ENCODE measurements around the gene HSPG2. TPM values are rescaled to one million over a fixed set of nuclear protein-coding genes. Genes with fewer than 3 reads are reported as not detected.

The HSPG2 gene
- total and polyA plus RNA-seq, 10 donors: 14.4 to 395 (median 151) TPM

GRCh38 chr1:21822349-21822748 is 114.8 kb downstream of the HSPG2 start:
- H3K27ac ChIP-seq: no peak overlapping the region
- H3K27me3 ChIP-seq (replicated peaks in 1 of 7): peaks cover 0 to 5% (median 0%) of the 10 kb centered on the region in 7 donors
- no peak for DNase-seq
- peaks cover 0 to 66% (median 15%) of the 10 kb centered on the region in 6 donors for H3K36me3 ChIP-seq
- no peak for TF ChIP-seq CTCF (IDR thresholded peaks at IDR 0.05 in 8 of 11, conservative IDR thresholded peaks at IDR 0.05 in 3 of 11)
- no peak for TF ChIP-seq POLR2AphosphoS5 (IDR thresholded peaks at IDR 0.05)
- no peak for TF ChIP-seq POLR2A (IDR thresholded peaks at IDR 0.05)
- intact Hi-C loops (cut with DNase I; ENCODE audit: low total_unique reads): no loop called here
- peaks cover 0 to 31% (median 15%) of the 10 kb centered on the region in 6 donors for H3K4me1 ChIP-seq
- 45 to 75% (median 63%) methylated on average over 7 to 9 of the region's 9 CpGs for WGBS, 5 donors
- H3K4me3 ChIP-seq: no peak overlapping the region
- no peaks in the 10 kb centered on the region for H3K9me3 ChIP-seq

GRCh38 chr1:21821385-21822019 is 115.6 kb downstream of the HSPG2 start:
- H3K9me3 ChIP-seq: no peaks in the 10 kb centered on the region
- no peak overlapping the region for H3K27ac ChIP-seq
- peaks cover 0 to 5% (median 0%) of the 10 kb centered on the region in 7 donors for H3K27me3 ChIP-seq (replicated peaks in 1 of 7)
- DNase-seq: no peak
- WGBS, 5 donors: 79 to 95% (median 89%) methylated on average over 4 to 11 of the region's 11 CpGs
- peaks cover 0 to 39% (median 20%) of the 10 kb centered on the region in 6 donors for H3K4me1 ChIP-seq
- no peak overlapping the region for H3K4me3 ChIP-seq
- intact Hi-C loops (cut with DNase I; ENCODE audit: low total_unique reads): no loop called here
- TF ChIP-seq POLR2AphosphoS5 (IDR thresholded peaks at IDR 0.05): peak in 1 of 3 donors; percentile 26
- no peak for TF ChIP-seq CTCF (IDR thresholded peaks at IDR 0.05 in 8 of 11, conservative IDR thresholded peaks at IDR 0.05 in 3 of 11)
- peaks cover 0 to 58% (median 11%) of the 10 kb centered on the region in 6 donors for H3K36me3 ChIP-seq

- peaks cover 0 to 5% (median 0%) of the 10 kb centered on the region in 7 donors for H3K27me3 ChIP-seq (replicated peaks in 1 of 7)
- H3K4me1 ChIP-seq: peaks cover 0 to 47% (median 28%) of the 10 kb centered on the region in 6 donors
- H3K4me3 ChIP-seq: no peak overlapping the region
- intact Hi-C loops (cut with DNase I; ENCODE audit: low total_unique reads): no loop called here
- no peak for DNase-seq
- H3K27ac ChIP-seq: no peak overlapping the region
- peaks cover 0 to 50% (median 9%) of the 10 kb centered on the region in 6 donors for H3K36me3 ChIP-seq
- TF ChIP-seq CTCF (IDR thresholded peaks at IDR 0.05 in 8 of 11, conservative IDR thresholded peaks at IDR 0.05 in 3 of 11) (no peak), POLR2A (IDR thresholded peaks at IDR 0.05) (no peak), POLR2AphosphoS5 (IDR thresholded peaks at IDR 0.05) (no peak)
- H3K9me3 ChIP-seq: no peaks in the 10 kb centered on the region
- 87 to 94% (median 91%) methylated on average over 9 of the region's 9 CpGs for WGBS, 5 donors
These were observed 116.4 kb downstream of the HSPG2 start for GRCh38 chr1:21820597-21821232.

- intact Hi-C loops (cut with DNase I; ENCODE audit: low total_unique reads): no loop called here
- H3K4me3 ChIP-seq: no peak overlapping the region
- peaks cover 0 to 12% (median 0%) of the 10 kb centered on the region in 7 donors for H3K27me3 ChIP-seq (replicated peaks in 1 of 7)
- TF ChIP-seq CTCF (IDR thresholded peaks at IDR 0.05 in 8 of 11, conservative IDR thresholded peaks at IDR 0.05 in 3 of 11) (no peak), POLR2AphosphoS5 (IDR thresholded peaks at IDR 0.05) (no peak), POLR2A (IDR thresholded peaks at IDR 0.05) (no peak)
- DNase-seq: peak; percentile 76
- H3K9me3 ChIP-seq: no peaks in the 10 kb centered on the region
- peak overlapping the region in 2 of 8 donors; percentile 34 to 36 for H3K27ac ChIP-seq
- WGBS, 5 donors: 17 to 23% (median 19%) methylated on average over 6 to 10 of the region's 10 CpGs
- H3K4me1 ChIP-seq: peaks cover 4 to 54% (median 43%) of the 10 kb centered on the region in 6 donors
- H3K36me3 ChIP-seq: peaks cover 0 to 32% (median 5%) of the 10 kb centered on the region in 6 donors
These were observed 118.5 kb downstream of the HSPG2 start for GRCh38 chr1:21818656-21819055.

All from spleen (tissue), 11 donors.